T-helper 17 cell (primary cell): ENCODE results near the gene CFAP20DC. TPM values are rescaled to one million over a fixed set of nuclear protein-coding genes. Genes with fewer than 3 reads are reported as not detected.
A peak's percentile ranks its signal among the peaks of the same experiment; 100 is the strongest.
"Not testable (repeated sequence)": the region's sequence is repeated elsewhere in the genome, so short reads cannot be mapped to it uniquely, and the experiment has no call there.

Source experiments
- ATAC-seq: fragments of 150-1000 bp; cut with Tn5 transposase; 2 replicates; pipeline ENCODE4 v1.10.0; 2021; ENCODE audit warnings: mild to moderate bottlenecking, moderate library complexity
- DNase-seq, 3 donors: peaks; one replicate each; pipeline versions ENCODE4 v3.0.0 to v3.0.0-alpha.2; 2020 to 2021
- H3K9me3 ChIP-seq: one replicate; pipeline ENCODE4 v1.7.0; 2013; ENCODE audit warnings: low read length, mild to moderate bottlenecking; ENCODE audit not compliant: control insufficient read depth, poor library complexity, severe bottlenecking
- H3K27ac Mint-ChIP-seq: one replicate; pipeline ENCODE4 v1.8.0; 2022; ENCODE audit warnings: mild to moderate bottlenecking, moderate library complexity, mixed read lengths
- H3K27me3 Mint-ChIP-seq: one replicate; pipeline ENCODE4 v1.8.0; 2022; ENCODE audit warnings: mixed read lengths
- H3K36me3 Mint-ChIP-seq: one replicate; pipeline ENCODE4 v1.8.0; 2022; ENCODE audit warnings: low read depth, mixed read lengths
- H3K4me1 Mint-ChIP-seq: one replicate; pipeline ENCODE4 v1.8.0; 2022; ENCODE audit warnings: mild to moderate bottlenecking, mixed read lengths
- H3K4me3 Mint-ChIP-seq: one replicate; pipeline ENCODE4 v1.8.0; 2022; ENCODE audit warnings: mild to moderate bottlenecking, moderate library complexity, mixed read lengths
- total RNA-seq, 4 donors: library from RNA in 2 of 4; stranded (reverse) in 2 of 4; gene quantifications; one replicate each; pipeline ENCODE4 v1.2.3 and lab custom pipeline; 2022 to 2026

CFAP20DC gene
- total RNA-seq = under 1 TPM; 0.39 to 0.47 TPM
- total RNA-seq (lab: John Stamatoyannopoulos, UW) = 1.5 to 2.6 reads per million in 2 donors

DNA sequence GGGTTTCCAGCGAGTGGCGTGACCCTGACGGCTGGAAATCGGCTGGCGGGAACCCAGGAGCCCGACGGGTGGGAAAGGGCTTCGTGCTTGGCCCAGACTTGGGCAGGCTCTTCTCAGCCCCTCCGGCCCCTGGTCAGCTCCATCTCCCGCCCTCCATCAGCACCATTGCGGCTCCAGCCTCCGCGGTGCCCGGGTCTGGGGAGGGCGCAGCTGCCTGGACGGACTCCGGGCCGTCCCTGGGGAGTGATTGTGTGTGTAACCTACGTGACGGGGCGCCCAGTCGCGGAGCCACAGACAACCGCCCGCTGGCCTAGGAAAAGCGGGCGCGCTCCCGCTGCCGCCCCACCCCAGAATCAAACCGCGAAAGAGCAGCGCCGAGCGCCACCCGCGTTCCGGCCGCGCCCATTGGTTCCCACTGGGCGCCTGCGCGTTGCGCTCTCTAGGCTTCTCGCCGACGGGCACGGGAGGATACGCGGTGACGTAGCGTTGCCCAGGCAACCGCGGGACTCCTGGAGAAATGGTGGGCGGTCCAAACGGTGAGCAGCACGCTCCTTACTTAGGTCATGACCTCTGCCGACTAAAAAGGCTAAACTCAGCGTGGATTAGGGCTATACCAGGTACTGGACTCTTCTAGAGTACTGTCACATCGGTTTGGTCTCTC lies at the start of gene CFAP20DC:
CFAP20DC (minus strand) TSS at position 355 of the 661 bp plus-strand sequence. CDS start 394 bp downstream, outside the sequence.
- DNase-seq (peak; percentile 82 to 88 (median 85)), ATAC-seq (peak; percentile 97)
- no peaks in the 10 kb centered on the region for H3K36me3 Mint-ChIP-seq
- H3K4me1 Mint-ChIP-seq = peaks cover 2% of the 10 kb centered on the region
- H3K9me3 ChIP-seq = no peaks in the 10 kb centered on the region
- peak within 1 kb of the TSS; percentile 67 for H3K27ac Mint-ChIP-seq
- no peaks in the 10 kb centered on the region for H3K27me3 Mint-ChIP-seq
- peak within 1 kb of the TSS; percentile 77 for H3K4me3 Mint-ChIP-seq

DNA sequence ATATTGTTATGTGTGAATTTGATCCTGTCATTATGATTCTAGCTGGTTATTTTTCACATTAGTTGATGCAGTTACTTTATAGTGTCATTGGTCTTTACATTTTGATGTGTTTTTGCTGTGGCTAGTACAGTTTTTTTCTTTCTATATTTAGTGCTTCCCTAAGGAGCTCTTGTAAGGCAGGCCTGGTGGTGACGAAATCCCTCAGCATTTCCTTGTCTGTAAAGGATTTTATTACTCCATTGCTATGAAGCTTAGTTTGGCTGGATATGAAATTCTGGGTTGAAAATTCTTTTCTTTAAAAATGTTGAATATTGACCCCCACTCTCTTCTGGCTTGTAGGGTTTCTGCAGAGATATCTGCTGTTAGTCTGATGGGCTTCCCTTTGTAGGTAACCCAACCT lies 48.7 kb upstream of the CFAP20DC start:
- not testable (repeated sequence) for ATAC-seq, H3K4me3 Mint-ChIP-seq, H3K4me1 Mint-ChIP-seq, H3K36me3 Mint-ChIP-seq, DNase-seq, H3K9me3 ChIP-seq, H3K27ac Mint-ChIP-seq
- peaks cover 13% of the 10 kb centered on the region for H3K27me3 Mint-ChIP-seq

DNA sequence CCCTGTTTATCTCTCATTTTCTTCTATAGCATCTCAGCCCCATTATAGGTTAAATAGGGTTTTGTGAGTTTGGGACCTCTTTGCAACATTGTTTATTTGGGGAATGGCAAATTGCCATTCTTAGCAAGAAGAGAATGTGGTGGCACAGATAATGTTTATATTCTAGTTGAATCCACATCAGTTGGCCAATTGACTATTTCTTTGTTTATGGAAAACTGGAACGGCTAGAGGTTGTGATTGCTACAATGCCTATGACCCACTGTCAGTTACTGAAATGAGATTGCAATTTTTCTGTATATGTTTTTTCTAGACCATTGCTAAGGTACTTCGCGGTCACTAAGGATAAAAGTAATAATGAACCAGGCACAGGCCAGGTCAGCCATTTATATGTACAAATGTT lies 44.6 kb upstream of the CFAP20DC start:
- Mint-ChIP-seq H3K4me1 (no peaks in the 10 kb centered on the region), H3K4me3 (no peak overlapping the region), H3K27me3 (no peaks in the 10 kb centered on the region), H3K36me3 (no peaks in the 10 kb centered on the region), H3K27ac (no peak overlapping the region)
- no peak for DNase-seq
- no peak for ATAC-seq
- H3K9me3 ChIP-seq = no peaks in the 10 kb centered on the region

DNA sequence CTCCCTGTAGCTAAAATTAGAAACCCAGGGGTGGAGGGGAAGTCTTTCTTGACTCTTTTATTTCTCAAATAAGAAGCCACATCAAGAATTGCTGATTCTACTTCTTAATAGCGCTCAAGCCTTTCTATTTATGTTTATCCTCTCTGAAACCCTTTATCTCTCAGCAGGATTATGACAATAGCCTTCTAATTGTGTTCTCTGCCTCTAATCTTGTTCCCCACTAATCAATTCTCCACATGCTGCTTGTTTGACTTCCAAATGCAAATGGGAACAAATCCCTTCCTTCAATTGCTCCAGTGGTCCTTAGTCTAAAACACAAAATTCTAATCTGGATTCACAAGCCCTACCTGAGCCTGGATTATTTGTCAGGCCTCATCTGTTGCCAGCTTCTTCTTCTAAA lies 43.7 kb upstream of the CFAP20DC start:
- no peak overlapping the region for H3K27ac Mint-ChIP-seq
- H3K9me3 ChIP-seq = no peaks in the 10 kb centered on the region
- no peaks in the 10 kb centered on the region for H3K27me3 Mint-ChIP-seq
- ATAC-seq (no peak), DNase-seq (no peak)
- H3K36me3 Mint-ChIP-seq = no peaks in the 10 kb centered on the region
- H3K4me1 Mint-ChIP-seq = no peaks in the 10 kb centered on the region
- H3K4me3 Mint-ChIP-seq = no peak overlapping the region

DNA sequence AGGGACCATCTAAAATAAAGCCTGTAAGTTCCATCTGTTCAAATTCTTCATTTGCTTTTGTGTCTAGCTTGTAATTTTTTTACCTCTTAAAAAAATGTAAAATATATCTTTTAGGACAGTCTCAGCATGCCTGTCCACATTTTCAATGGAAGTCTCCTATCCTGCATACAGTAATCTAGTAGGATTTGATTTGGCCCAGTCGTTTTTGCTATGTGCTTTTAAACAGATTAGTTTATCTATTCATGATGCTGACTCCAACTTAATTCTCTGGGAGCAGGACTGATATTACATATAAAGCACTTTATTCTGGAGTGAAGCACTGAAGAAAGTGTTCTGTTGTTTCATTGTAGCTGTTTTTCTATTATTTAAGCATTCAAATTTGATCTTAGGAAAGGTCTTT lies 38.9 kb upstream of the CFAP20DC start:
- no peak for ATAC-seq
- Mint-ChIP-seq H3K4me3 (no peak overlapping the region), H3K27ac (no peak overlapping the region), H3K27me3 (peaks cover 30% of the 10 kb centered on the region), H3K4me1 (no peaks in the 10 kb centered on the region), H3K36me3 (no peaks in the 10 kb centered on the region)
- no peak for DNase-seq
- no peaks in the 10 kb centered on the region for H3K9me3 ChIP-seq

DNA sequence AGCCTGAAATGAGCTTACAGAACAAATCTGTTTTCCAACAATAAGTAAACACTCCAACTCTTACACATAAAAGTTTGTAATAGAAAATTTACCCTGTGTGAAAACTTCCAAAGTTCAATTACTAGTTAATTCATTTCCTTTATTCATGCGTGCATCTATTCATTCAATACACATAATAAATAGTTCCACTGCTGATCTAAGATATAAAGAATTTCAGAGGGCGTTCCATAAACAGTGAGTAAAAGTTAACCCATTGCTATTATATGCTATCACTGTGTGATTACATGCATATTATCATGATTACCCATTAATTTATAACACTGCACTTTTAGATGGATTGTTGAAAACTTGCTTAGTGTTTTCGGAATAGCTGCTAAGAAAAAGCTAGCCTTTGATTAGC lies 36.2 kb upstream of the CFAP20DC start:
- Mint-ChIP-seq H3K36me3 (no peaks in the 10 kb centered on the region), H3K27me3 (peaks cover 49% of the 10 kb centered on the region), H3K4me1 (no peaks in the 10 kb centered on the region), H3K4me3 (no peak overlapping the region), H3K27ac (no peak overlapping the region)
- ATAC-seq (no peak), DNase-seq (no peak)
- H3K9me3 ChIP-seq = no peaks in the 10 kb centered on the region

DNA sequence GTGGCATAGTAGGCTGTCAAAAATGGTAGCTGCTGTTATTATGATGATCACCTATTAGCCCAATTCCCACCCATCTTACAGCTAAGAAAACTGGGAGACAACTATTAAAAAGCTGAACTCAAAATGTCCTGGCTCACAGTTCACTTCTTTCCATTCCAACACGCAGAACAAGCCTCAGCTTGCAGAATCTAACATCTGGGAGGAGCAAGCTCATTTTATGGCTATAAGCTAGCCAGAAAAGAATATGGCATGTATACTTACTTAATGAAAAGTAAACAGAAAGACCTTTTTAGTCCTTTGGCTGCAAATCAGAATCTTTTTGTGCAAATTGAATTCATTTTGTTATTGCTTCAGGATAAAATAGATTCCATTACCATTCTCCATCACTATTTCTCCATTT lies 34.8 kb upstream of the CFAP20DC start:
- no peak overlapping the region for H3K27ac Mint-ChIP-seq
- no peak for DNase-seq

DNA sequence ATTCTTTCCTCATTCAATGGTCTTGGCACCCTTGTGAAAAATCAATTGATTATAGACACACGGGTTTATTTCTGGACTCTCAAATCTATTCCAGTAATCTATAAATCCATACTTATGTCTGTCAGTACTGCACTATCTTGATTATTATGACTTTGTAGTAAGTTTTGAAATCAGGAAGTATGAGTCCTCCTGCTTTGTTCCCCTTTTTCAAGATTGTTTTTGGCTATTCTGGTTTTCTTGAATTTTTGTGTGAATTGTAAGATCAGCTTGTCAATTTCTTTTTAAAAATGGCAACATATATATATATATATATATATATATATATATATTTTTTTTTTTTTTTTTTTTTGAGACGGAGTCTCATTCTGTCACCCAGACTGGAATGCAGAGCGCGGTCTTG lies 32.3 kb upstream of the CFAP20DC start:
- DNase-seq = no peak
- ATAC-seq = no peak
- Mint-ChIP-seq H3K27ac (no peak overlapping the region), H3K4me3 (no peak overlapping the region), H3K4me1 (no peaks in the 10 kb centered on the region), H3K27me3 (peaks cover 67% of the 10 kb centered on the region), H3K36me3 (no peaks in the 10 kb centered on the region)
- no peaks in the 10 kb centered on the region for H3K9me3 ChIP-seq

More for the DNA sequence above, 34.8 kb upstream of the CFAP20DC start:
- no peak for ATAC-seq
- H3K9me3 ChIP-seq = no peaks in the 10 kb centered on the region
- Mint-ChIP-seq H3K4me3 (no peak overlapping the region), H3K27me3 (peaks cover 56% of the 10 kb centered on the region), H3K36me3 (no peaks in the 10 kb centered on the region), H3K4me1 (no peaks in the 10 kb centered on the region)

DNA sequence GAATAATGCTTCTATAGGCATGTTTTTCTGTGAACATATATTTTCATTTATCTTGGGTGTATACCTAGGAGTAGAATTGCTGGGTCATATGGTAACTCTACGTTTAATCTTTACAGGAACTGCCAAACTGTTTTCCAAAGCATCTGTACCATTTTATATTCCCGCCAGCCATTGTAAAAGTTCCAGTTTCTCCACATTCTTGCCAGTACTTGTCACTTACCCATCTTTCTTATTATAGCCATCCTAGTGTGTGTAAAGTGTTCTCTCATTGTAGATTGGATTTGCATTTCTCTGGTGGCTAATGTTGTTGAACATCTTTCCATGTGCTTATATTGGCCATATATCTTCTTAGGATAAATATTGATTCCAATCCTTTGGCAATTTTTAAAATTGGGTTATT lies 31.2 kb upstream of the CFAP20DC start:
- no peaks in the 10 kb centered on the region for H3K9me3 ChIP-seq
- ATAC-seq (no peak), DNase-seq (no peak)
- no peak overlapping the region for H3K27ac Mint-ChIP-seq
- H3K4me3 Mint-ChIP-seq = no peak overlapping the region
- peaks cover 65% of the 10 kb centered on the region for H3K27me3 Mint-ChIP-seq
- H3K4me1 Mint-ChIP-seq = no peaks in the 10 kb centered on the region
- no peaks in the 10 kb centered on the region for H3K36me3 Mint-ChIP-seq

DNA sequence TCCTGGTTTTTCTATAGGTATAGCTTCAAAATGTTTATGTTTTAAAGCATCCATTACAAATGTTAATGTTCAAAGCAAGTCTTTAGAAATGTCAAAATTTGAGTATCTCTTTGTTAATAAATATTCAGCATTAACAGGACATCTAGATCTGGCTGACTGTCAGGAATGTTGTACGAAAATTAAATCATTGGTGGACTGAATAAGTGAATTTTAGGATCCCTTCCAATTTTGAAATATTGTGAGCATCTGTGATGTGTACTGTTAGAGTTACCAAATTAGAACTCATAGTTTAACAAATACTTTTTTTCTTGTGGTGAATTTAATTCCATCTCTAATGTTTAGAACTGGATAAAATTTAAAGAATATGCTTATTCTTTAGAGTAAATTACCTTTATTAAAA lies 30.1 kb upstream of the CFAP20DC start:
- DNase-seq (no peak), ATAC-seq (no peak)
- peaks cover 61% of the 10 kb centered on the region for H3K27me3 Mint-ChIP-seq
- H3K27ac Mint-ChIP-seq = no peak overlapping the region
- H3K4me1 Mint-ChIP-seq = no peaks in the 10 kb centered on the region
- no peaks in the 10 kb centered on the region for H3K36me3 Mint-ChIP-seq
- H3K4me3 Mint-ChIP-seq = no peak overlapping the region
- H3K9me3 ChIP-seq = no peaks in the 10 kb centered on the region

DNA sequence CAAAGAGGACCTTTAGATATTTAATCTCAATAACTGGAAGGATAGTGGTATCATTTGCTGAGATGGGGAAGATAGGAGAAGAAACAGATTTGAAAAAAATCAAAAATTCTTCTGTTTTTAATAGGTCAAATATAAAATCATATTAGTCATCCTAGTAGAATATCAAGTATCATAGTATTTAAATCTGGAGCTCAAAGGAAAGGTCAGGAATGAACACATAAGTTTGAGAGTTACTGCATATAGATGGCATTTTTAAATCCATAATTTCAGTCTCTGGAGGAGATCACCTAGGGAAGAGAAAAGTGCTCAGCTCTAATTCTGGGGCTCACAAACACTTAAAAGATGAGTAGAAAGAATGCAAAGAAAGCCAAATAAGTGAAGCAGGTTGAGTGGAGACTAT lies 24.9 kb upstream of the CFAP20DC start:
- DNase-seq = no peak
- Mint-ChIP-seq H3K27ac (no peak overlapping the region), H3K4me3 (no peak overlapping the region), H3K36me3 (no peaks in the 10 kb centered on the region), H3K27me3 (peaks cover 64% of the 10 kb centered on the region), H3K4me1 (no peaks in the 10 kb centered on the region)
- no peaks in the 10 kb centered on the region for H3K9me3 ChIP-seq
- ATAC-seq = no peak

DNA sequence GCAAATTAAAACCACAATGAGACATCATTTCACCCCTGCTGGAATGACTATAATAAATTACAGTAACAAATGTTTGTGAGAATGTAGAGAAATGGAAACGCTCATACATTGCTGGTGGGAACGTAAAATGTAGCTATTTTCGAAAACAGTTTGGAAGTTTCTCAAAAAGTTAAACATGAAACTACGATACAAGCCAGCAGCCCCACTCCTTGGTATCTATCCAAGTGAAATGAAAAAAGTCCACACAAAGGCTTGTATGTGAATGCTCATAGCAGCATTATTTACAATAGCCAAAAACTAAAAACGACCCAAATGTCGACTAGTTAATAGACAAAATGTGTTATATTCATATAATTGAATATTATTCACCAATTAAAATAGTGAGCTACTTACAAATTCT lies 22.9 kb upstream of the CFAP20DC start:
- Mint-ChIP-seq H3K27ac (no peak overlapping the region), H3K27me3 (peaks cover 55% of the 10 kb centered on the region), H3K36me3 (no peaks in the 10 kb centered on the region), H3K4me3 (no peak overlapping the region), H3K4me1 (no peaks in the 10 kb centered on the region)
- H3K9me3 ChIP-seq = no peaks in the 10 kb centered on the region
- DNase-seq (no peak), ATAC-seq (no peak)

DNA sequence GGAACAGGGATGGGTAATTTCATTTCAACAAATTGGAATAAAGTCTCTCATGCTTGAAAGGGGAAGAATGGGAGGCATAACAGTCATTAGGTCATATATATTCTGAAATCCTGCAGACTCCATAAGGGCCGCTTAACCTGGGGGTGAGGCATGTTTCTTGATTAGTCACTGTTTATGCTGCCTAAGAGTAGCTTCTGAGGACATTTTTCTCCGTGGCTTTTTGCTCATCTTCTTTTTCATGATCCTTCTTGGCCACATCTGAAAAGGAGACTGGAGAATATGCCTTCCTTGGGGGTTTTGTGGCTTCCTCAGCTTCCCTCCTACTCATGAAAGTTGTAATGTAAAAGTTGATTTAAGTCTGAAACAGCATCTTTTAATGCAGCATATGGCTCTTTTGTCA lies 20.0 kb upstream of the CFAP20DC start:
- no peaks in the 10 kb centered on the region for H3K4me1 Mint-ChIP-seq
- no peak overlapping the region for H3K4me3 Mint-ChIP-seq
- peaks cover 49% of the 10 kb centered on the region for H3K27me3 Mint-ChIP-seq
- H3K9me3 ChIP-seq = no peaks in the 10 kb centered on the region
- DNase-seq (no peak), ATAC-seq (no peak)
- H3K36me3 Mint-ChIP-seq = no peaks in the 10 kb centered on the region
- no peak overlapping the region for H3K27ac Mint-ChIP-seq

DNA sequence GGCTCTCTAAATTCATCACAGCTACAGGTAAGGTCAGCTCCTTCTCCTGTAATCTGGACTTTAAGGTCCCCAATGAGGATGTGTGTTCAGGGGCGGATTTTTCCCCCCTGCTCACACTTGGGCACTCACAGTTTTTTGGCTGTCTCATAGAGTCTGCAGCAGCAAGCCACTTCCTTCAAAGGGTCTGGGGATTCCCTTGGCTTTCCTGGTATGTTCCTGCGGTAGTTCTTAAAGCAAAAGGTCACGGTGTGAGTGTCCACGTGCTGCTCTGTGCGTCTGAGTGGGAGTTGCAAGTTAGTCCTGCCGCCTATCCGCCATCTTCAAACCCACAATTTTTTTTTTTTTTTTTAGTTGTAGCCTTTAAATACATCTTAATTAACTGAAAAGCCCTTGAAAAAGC lies 15.4 kb upstream of the CFAP20DC start:
- Mint-ChIP-seq H3K27me3 (peaks cover 35% of the 10 kb centered on the region), H3K4me1 (no peaks in the 10 kb centered on the region), H3K4me3 (no peak overlapping the region), H3K27ac (no peak overlapping the region), H3K36me3 (peaks cover 3% of the 10 kb centered on the region)
- no peak for ATAC-seq
- DNase-seq = no peak
- H3K9me3 ChIP-seq = peaks cover 4% of the 10 kb centered on the region
